ENCODE measurements around the gene PTPRN. TPM values are rescaled to one million over a fixed set of nuclear protein-coding genes. Genes with fewer than 3 reads are reported as not detected.

Gene PTPRN
- total RNA-seq, 4 donors from 2014 or later, result 0.58 to 3.0 (median 1.9) TPM; not detected in 1

DNA sequence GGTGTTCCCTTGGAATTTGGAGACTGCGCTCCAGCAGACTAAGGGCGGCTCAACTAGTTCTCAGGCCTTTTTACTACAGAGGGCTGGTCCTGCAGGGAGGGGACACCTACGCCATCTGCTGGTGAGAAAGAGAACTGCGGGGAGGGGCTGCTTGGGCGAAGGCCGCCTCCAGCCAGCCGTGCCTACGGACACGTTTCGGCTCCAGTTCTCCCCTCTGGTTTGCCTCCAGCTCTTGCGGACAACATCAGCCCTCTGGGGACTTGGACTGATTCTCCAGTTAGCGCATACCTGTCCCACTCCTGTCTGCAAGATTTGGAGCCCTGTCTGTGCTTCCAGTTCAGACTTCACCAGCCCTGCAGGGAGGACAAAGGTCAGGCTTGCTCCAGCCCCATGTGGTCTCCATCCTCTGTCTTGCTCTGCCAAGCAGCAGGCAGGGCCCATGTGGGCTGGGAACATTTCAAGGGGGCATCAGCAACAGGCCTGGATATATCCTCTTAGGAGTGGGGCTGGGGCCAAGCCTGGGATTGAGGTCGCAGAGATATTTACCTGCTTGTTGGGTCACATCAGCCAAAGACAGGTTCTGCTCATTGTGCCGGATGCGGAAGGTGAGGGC, 10.3 kb downstream of the PTPRN start:
- peak; percentile 71 for ATAC-seq
- no peak for TF ChIP-seq POLR2AphosphoS5 (IDR thresholded peaks at IDR 0.05)
- peak; percentile 97 to 100 (median 99) for TF ChIP-seq CTCF (IDR thresholded peaks at IDR 0.05)
- 0 to 67% methylated on average over 3 to 10 of the region's 15 CpGs for WGBS, 2 donors (ENCODE audit: low coverage in 1 of 2)

GRCh38 chr2:219297766-219298456, 11.3 kb downstream of the PTPRN start:
- 59% methylated on average over 6 of the region's 14 CpGs; no CpG with 5 or more reads in 1 of the 2 donors for WGBS, 2 donors (ENCODE audit: low coverage in 1 of 2)

More for the DNA sequence above, 10.3 kb downstream of the PTPRN start:
- Histone ChIP-seq H3K9me3 (no peaks in the 10 kb centered on the region), H3K4me1 (peaks cover 0 to 22% (median 4%) of the 10 kb centered on the region in 3 donors), H3K27me3 (peaks cover 43% of the 10 kb centered on the region), H3K36me3 (no peaks in the 10 kb centered on the region), H3K4me3 (no peak overlapping the region), H3K27ac (no peak overlapping the region)

DNA sequence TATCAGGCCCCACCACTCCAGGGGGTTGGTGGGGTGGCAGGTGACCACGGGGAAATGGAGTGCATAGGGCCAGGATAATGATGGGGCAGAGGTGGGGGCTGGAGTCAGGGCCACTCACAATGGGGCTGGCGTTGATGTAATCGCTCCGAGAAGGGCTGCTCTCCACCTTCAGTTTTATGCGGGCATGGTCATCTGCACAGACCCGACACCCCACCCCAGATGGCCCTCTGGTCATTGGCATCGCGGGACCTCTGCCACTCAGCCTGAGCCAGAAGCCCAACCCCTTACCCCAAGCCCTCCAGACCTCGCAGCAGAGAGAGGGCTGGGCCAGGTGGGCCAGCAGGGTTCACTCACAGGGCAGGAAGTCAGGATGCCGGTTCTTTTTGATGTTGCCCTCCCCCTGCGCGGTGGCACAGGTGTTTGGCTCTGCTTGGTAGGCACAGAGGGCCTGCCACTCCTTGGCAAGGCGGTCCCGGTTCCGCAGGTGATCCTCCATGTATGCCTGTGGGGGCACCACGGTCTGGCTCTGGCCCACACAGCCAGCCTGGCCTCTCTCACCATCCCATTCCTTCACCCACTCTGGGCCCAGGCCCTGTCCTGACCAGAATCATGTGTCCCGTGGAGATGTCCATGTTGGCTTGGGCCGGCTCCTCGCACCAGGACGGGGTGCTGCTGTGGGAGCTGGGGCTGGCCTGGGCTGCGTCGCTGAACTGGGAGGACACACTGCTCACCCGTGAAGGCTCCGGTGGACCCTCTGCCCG, 12.4 kb downstream of the PTPRN start:
- H3K9me3 ChIP-seq, result no peaks in the 10 kb centered on the region
- peaks cover 0 to 23% (median 4%) of the 10 kb centered on the region in 3 donors for H3K4me1 ChIP-seq
- peaks cover 24% of the 10 kb centered on the region for H3K27me3 ChIP-seq
- TF ChIP-seq EP300 (IDR thresholded peaks at IDR 0.05) (no peak), CTCF (IDR thresholded peaks at IDR 0.05) (no peak), POLR2AphosphoS5 (IDR thresholded peaks at IDR 0.05) (no peak), POLR2A (IDR thresholded peaks at IDR 0.05) (no peak)
- H3K4me3 ChIP-seq, result no peak overlapping the region
- H3K27ac ChIP-seq, result no peak overlapping the region
- no peak for ATAC-seq
- WGBS, 2 donors (ENCODE audit: low coverage in 1 of 2), result 90% methylated on average over 2 of the region's 25 CpGs; no CpG with 5 or more reads in 1 of the 2 donors
- no peaks in the 10 kb centered on the region for H3K36me3 ChIP-seq

More at GRCh38 chr2:219297766-219298456, 11.3 kb downstream of the PTPRN start:
- Histone ChIP-seq H3K4me1 (peaks cover 0 to 23% (median 4%) of the 10 kb centered on the region in 3 donors), H3K27me3 (peaks cover 35% of the 10 kb centered on the region), H3K36me3 (no peaks in the 10 kb centered on the region), H3K27ac (no peak overlapping the region), H3K9me3 (no peaks in the 10 kb centered on the region), H3K4me3 (no peak overlapping the region)
- TF ChIP-seq POLR2AphosphoS5 (IDR thresholded peaks at IDR 0.05) (no peak), POLR2A (IDR thresholded peaks at IDR 0.05) (no peak), CTCF (IDR thresholded peaks at IDR 0.05) (no peak), EP300 (IDR thresholded peaks at IDR 0.05) (no peak)
- ATAC-seq, result no peak

GRCh38 chr2:219296142-219296541, 13.1 kb downstream of the PTPRN start:
- Histone ChIP-seq H3K27me3 (peaks cover 17% of the 10 kb centered on the region), H3K4me3 (no peak overlapping the region), H3K4me1 (peaks cover 0 to 23% (median 4%) of the 10 kb centered on the region in 3 donors), H3K27ac (no peak overlapping the region), H3K9me3 (no peaks in the 10 kb centered on the region), H3K36me3 (no peaks in the 10 kb centered on the region)
- WGBS, 2 donors (ENCODE audit: low coverage in 1 of 2), result 68 to 81% methylated on average over 3 to 8 of the region's 14 CpGs
- no peak for ATAC-seq
- TF ChIP-seq CTCF (IDR thresholded peaks at IDR 0.05), result no peak
- no peak for TF ChIP-seq POLR2AphosphoS5 (IDR thresholded peaks at IDR 0.05)
- no peak for TF ChIP-seq EP300 (IDR thresholded peaks at IDR 0.05)
- TF ChIP-seq POLR2A (IDR thresholded peaks at IDR 0.05), result no peak

All from gastroesophageal sphincter (tissue), 4 donors.